ENCODE data around the gene ANKRD9. TPM values are rescaled to one million over a fixed set of nuclear protein-coding genes. Genes with fewer than 3 reads are reported as not detected.

Gene ANKRD9
- total and polyA plus RNA-seq, 9 of the 15 experiments (the other 6 are each of a cell fraction or from before 2014, with no cell fraction given) = 0.04 to 32.9 (median 5.3) TPM

DNA sequence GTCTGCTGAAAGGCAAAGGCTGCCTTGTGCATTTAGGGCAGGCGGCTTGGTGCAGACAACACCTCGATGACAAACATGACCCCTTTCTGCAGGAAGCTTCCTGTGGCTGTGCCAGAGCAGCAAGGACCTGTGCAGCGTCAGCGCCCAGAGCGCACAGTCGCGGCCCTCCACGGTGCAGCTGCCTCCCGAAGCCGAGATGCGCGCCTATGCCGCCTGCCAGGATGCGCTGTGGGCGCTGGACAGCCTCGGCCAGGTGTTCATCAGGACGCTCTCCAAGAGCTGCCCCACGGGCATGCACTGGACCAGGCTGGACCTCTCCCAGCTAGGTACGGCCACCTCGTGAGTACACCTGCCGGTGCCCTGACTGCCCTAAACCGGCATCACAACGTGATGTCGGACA is 57.3 kb downstream of the ANKRD9 start:
- BruUV-seq (replicated peaks) = no TSS peak
- H3K4me2 ChIP-seq (ENCODE audit: insufficient read depth, low read length) = no peak overlapping the region
- no peak overlapping the region for H3K27ac ChIP-seq (ENCODE audit: extremely low read depth, low read depth, low read length)
- H3K27me3 ChIP-seq (ENCODE audit: control insufficient read depth in 2 of 2, insufficient read depth in 2 of 2, low read length in 2 of 2) = no peaks in the 10 kb centered on the region
- no peaks in the 10 kb centered on the region for H3K36me3 ChIP-seq (ENCODE audit: control insufficient read depth, insufficient read depth, low read length)
- in situ Hi-C loops (cut with MboI) (no loop called here), intact Hi-C loops (cut with micrococcal nuclease) (no loop called here)
- no peak overlapping the region for H3K4me3 ChIP-seq
- TF ChIP-seq STAT5A (IDR thresholded peaks at IDR 0.05; ENCODE audit: borderline replicate concordance, low read length) = no peak
- TF ChIP-seq ZKSCAN8 (CRISPR knock-in tag; IDR thresholded peaks at IDR 0.05) = no peak
- no peak for TF ChIP-seq ZNF274 (IDR thresholded peaks at IDR 0.05; ENCODE audit: borderline replicate concordance, low read depth, low read length)
- no peak for TF ChIP-seq RBM25 (IDR thresholded peaks at IDR 0.05; ENCODE audit: low read depth, low read length, severe bottlenecking)
- TF ChIP-seq FOXA1 (IDR thresholded peaks at IDR 0.05; ENCODE audit: borderline replicate concordance) = no peak
- TF ChIP-seq DMBX1 (CRISPR knock-in tag; IDR thresholded peaks at IDR 0.05; ENCODE audit: borderline replicate concordance) = no peak
- TF ChIP-seq POLR2B (IDR thresholded peaks at IDR 0.05; ENCODE audit: low read depth, partially characterized antibody) = no peak
- no peak for TF ChIP-seq SUPT5H (IDR thresholded peaks at IDR 0.05)
- TF ChIP-seq EP300 (IDR thresholded peaks at IDR 0.05; ENCODE audit: low read length) = no peak
- TF ChIP-seq ZNF263 (CRISPR knock-in tag; IDR thresholded peaks at IDR 0.05; ENCODE audit: borderline replicate concordance) = no peak
- TF ChIP-seq, protein P1, sequence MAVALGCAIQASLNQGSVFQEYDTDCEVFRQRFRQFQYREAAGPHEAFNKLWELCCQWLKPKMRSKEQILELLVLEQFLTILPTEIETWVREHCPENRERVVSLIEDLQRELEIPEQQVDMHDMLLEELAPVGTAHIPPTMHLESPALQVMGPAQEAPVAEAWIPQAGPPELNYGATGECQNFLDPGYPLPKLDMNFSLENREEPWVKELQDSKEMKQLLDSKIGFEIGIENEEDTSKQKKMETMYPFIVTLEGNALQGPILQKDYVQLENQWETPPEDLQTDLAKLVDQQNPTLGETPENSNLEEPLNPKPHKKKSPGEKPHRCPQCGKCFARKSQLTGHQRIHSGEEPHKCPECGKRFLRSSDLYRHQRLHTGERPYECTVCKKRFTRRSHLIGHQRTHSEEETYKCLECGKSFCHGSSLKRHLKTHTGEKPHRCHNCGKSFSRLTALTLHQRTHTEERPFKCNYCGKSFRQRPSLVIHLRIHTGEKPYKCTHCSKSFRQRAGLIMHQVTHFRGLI (CRISPR knock-in tag; IDR thresholded peaks at IDR 0.05) = no peak
- no peak overlapping the region for H3K9ac ChIP-seq (ENCODE audit: insufficient read depth in 1 of 2, low read depth in 2 of 2, low read length in 2 of 2)
- no peaks in the 10 kb centered on the region for H3K9me1 ChIP-seq (ENCODE audit: control insufficient read depth, insufficient read depth, low read length)
- no peaks in the 10 kb centered on the region for H3K9me3 ChIP-seq (replicated peaks; ENCODE audit: control insufficient read depth, insufficient read depth, low read depth, low read length)
- H2AFZ ChIP-seq (ENCODE audit: low read depth, low read length) = no peak overlapping the region
- 73% methylated on average over 14 of the region's 24 CpGs for WGBS (ENCODE audit: insufficient coverage, low coverage, missing lambda C conversion rate)
- DNase-seq (ENCODE audit: extremely low read depth in 1 of 4, low spot score in 3 of 4) (no peak), ATAC-seq (no peak), FAIRE-seq (no peak)
- peaks cover 0 to 8% of the 10 kb centered on the region in 2 experiments; a peak in 2 of 5 replicates for H3K4me1 ChIP-seq (replicated peaks in 1 of 2; ENCODE audit: control insufficient read depth in 2 of 2, insufficient read depth in 2 of 2, low read length in 2 of 2)
- no peaks in the 10 kb centered on the region for H4K20me1 ChIP-seq (replicated peaks; ENCODE audit: control insufficient read depth, insufficient read depth, low read length)
- no peaks in the 10 kb centered on the region for H3K79me2 ChIP-seq (ENCODE audit: control insufficient read depth, insufficient read depth, low read length)
- ChIA-PET POLR2A (interaction anchor here (0.6 kb wide), 1 partner anchor 15 kb away, joined by 4 read pairs; no protein-coding TSS in a partner anchor), CTCF (ENCODE audit: low intra/inter-chr PET ratio) (no interaction called here)

Small RNA genes lying within 50 kb of the gene (microRNA-seq; reads per million reads assigned to microRNA genes)
- not detected for gene MIR4309 (ENCODE audit: borderline microRNAs expressed)

Small RNA genes lying within 50 kb of the gene (small RNA-seq; reads per million reads assigned to genes)
- not detected for gene MIR4309

Other genes with a start within 250 kb of the ANKRD9 start
- gene MOK, start 204.6 kb downstream of the ANKRD9 start, total RNA-seq (2014; rRNA removed) = 5.8 and 7.2 TPM in 2 replicates
- 5.2 and 5.3 TPM in 2 replicates for gene MOK, start 204.6 kb downstream of the ANKRD9 start, total RNA-seq (2014; rRNA removed; fragmentation: Illumina TruSeq; extraction: Trizol)
- 4.6 and 5.3 TPM in 2 replicates for gene MOK, start 204.6 kb downstream of the ANKRD9 start, total RNA-seq (2015; rRNA removed; fragmentation: Illumina TruSeq; extraction: Trizol)
- 4.9 TPM in 2 replicates for gene MOK, start 204.6 kb downstream of the ANKRD9 start, total RNA-seq (2021)
- gene MOK, start 204.6 kb downstream of the ANKRD9 start, polyA plus RNA-seq (2011; rRNA removed) = 4.3 and 6.2 TPM in 2 replicates
- 3.6 and 7.5 TPM in 2 replicates for gene MOK, start 204.6 kb downstream of the ANKRD9 start, polyA plus RNA-seq (2014; fragmentation: Illumina TruSeq; extraction: Trizol)
- 1 to 10 TPM; 1.3 to 2.5 TPM for gene MOK, start 204.6 kb downstream of the ANKRD9 start, polyA plus RNA-seq (2014; fragmentation: Nextera tagmentation; extraction: Ambion mirVana)
- gene MOK, start 204.6 kb downstream of the ANKRD9 start, polyA plus RNA-seq (2014; rRNA removed) = 7.6 and 8.4 TPM in 2 replicates
- gene ZNF839, start 190.0 kb downstream of the ANKRD9 start, total RNA-seq (2014; rRNA removed) = 6.1 and 6.6 TPM in 2 replicates
- gene ZNF839, start 190.0 kb downstream of the ANKRD9 start, total RNA-seq (2014; rRNA removed; fragmentation: Illumina TruSeq; extraction: Trizol) = 5.2 and 5.3 TPM in 2 replicates
- 5.1 and 5.7 TPM in 2 replicates for gene ZNF839, start 190.0 kb downstream of the ANKRD9 start, total RNA-seq (2015; rRNA removed; fragmentation: Illumina TruSeq; extraction: Trizol)
- gene ZNF839, start 190.0 kb downstream of the ANKRD9 start, total RNA-seq (2021) = 6.6 and 8.4 TPM in 2 replicates
- gene ZNF839, start 190.0 kb downstream of the ANKRD9 start, polyA plus RNA-seq (2011; rRNA removed) = 7.7 and 8.4 TPM in 2 replicates
- gene ZNF839, start 190.0 kb downstream of the ANKRD9 start, polyA plus RNA-seq (2014; fragmentation: Illumina TruSeq; extraction: Trizol) = 5.1 and 6.3 TPM in 2 replicates
- gene ZNF839, start 190.0 kb downstream of the ANKRD9 start, polyA plus RNA-seq (2014; fragmentation: Nextera tagmentation; extraction: Ambion mirVana) = 1 to 10 TPM in 1 of 2 experiments, under 1 TPM in 1; 0.42 to 1.0 TPM
- 8.4 and 8.6 TPM in 2 replicates for gene ZNF839, start 190.0 kb downstream of the ANKRD9 start, polyA plus RNA-seq (2014; rRNA removed)
- 47.7 and 56.1 TPM in 2 replicates for gene CINP, start 146.9 kb downstream of the ANKRD9 start, total RNA-seq (2014; rRNA removed)
- 39.3 and 44.7 TPM in 2 replicates for gene CINP, start 146.9 kb downstream of the ANKRD9 start, total RNA-seq (2014; rRNA removed; fragmentation: Illumina TruSeq; extraction: Trizol)
- gene CINP, start 146.9 kb downstream of the ANKRD9 start, total RNA-seq (2015; rRNA removed; fragmentation: Illumina TruSeq; extraction: Trizol) = 40.1 and 41.2 TPM in 2 replicates
- 41.2 and 41.8 TPM in 2 replicates for gene CINP, start 146.9 kb downstream of the ANKRD9 start, total RNA-seq (2021)
- 40.8 and 43.7 TPM in 2 replicates for gene CINP, start 146.9 kb downstream of the ANKRD9 start, polyA plus RNA-seq (2011; rRNA removed)
- gene CINP, start 146.9 kb downstream of the ANKRD9 start, polyA plus RNA-seq (2014; fragmentation: Illumina TruSeq; extraction: Trizol) = 56.5 and 62.4 TPM in 2 replicates
- 10 to 100 TPM; 36.3 to 63.2 TPM for gene CINP, start 146.9 kb downstream of the ANKRD9 start, polyA plus RNA-seq (2014; fragmentation: Nextera tagmentation; extraction: Ambion mirVana)
- 54.2 and 54.5 TPM in 2 replicates for gene CINP, start 146.9 kb downstream of the ANKRD9 start, polyA plus RNA-seq (2014; rRNA removed)
- 0.54 and 1.8 TPM in 2 replicates for gene TECPR2, start 146.8 kb downstream of the ANKRD9 start, total RNA-seq (2014; rRNA removed)
- gene TECPR2, start 146.8 kb downstream of the ANKRD9 start, total RNA-seq (2014; rRNA removed; fragmentation: Illumina TruSeq; extraction: Trizol) = 1.0 and 1.1 TPM in 2 replicates
- 0.83 and 1.2 TPM in 2 replicates for gene TECPR2, start 146.8 kb downstream of the ANKRD9 start, total RNA-seq (2015; rRNA removed; fragmentation: Illumina TruSeq; extraction: Trizol)
- 1.7 and 3.0 TPM in 2 replicates for gene TECPR2, start 146.8 kb downstream of the ANKRD9 start, total RNA-seq (2021)
- 1.0 and 1.4 TPM in 2 replicates for gene TECPR2, start 146.8 kb downstream of the ANKRD9 start, polyA plus RNA-seq (2011; rRNA removed)
- 0.65 and 0.96 TPM in 2 replicates for gene TECPR2, start 146.8 kb downstream of the ANKRD9 start, polyA plus RNA-seq (2014; fragmentation: Illumina TruSeq; extraction: Trizol)
- gene TECPR2, start 146.8 kb downstream of the ANKRD9 start, polyA plus RNA-seq (2014; fragmentation: Nextera tagmentation; extraction: Ambion mirVana) = under 1 TPM; 0.04 to 0.13 TPM
- gene TECPR2, start 146.8 kb downstream of the ANKRD9 start, polyA plus RNA-seq (2014; rRNA removed) = 0.62 and 1.1 TPM in 2 replicates
- gene RCOR1, start 82.9 kb upstream of the ANKRD9 start, total RNA-seq (2014; rRNA removed) = 12.8 and 14.5 TPM in 2 replicates
- gene RCOR1, start 82.9 kb upstream of the ANKRD9 start, total RNA-seq (2014; rRNA removed; fragmentation: Illumina TruSeq; extraction: Trizol) = 28.4 and 34.6 TPM in 2 replicates
- gene RCOR1, start 82.9 kb upstream of the ANKRD9 start, total RNA-seq (2015; rRNA removed; fragmentation: Illumina TruSeq; extraction: Trizol) = 20.9 and 21.6 TPM in 2 replicates
- 39.9 and 47.9 TPM in 2 replicates for gene RCOR1, start 82.9 kb upstream of the ANKRD9 start, total RNA-seq (2021)
- gene RCOR1, start 82.9 kb upstream of the ANKRD9 start, polyA plus RNA-seq (2011; rRNA removed) = 28.7 and 29.3 TPM in 2 replicates
- gene RCOR1, start 82.9 kb upstream of the ANKRD9 start, polyA plus RNA-seq (2014; fragmentation: Illumina TruSeq; extraction: Trizol) = 35.3 and 35.6 TPM in 2 replicates
- gene RCOR1, start 82.9 kb upstream of the ANKRD9 start, polyA plus RNA-seq (2014; fragmentation: Nextera tagmentation; extraction: Ambion mirVana) = 10 to 100 TPM in 1 of 2 experiments, 1 to 10 TPM in 1; 8.5 to 10.9 TPM
- gene RCOR1, start 82.9 kb upstream of the ANKRD9 start, polyA plus RNA-seq (2014; rRNA removed) = 16.9 and 19.1 TPM in 2 replicates